Stimulated activated CD4-positive, alpha-beta T cell treated with anti-CD3 and anti-CD28 coated beads, Interleukin-1b, Interleukin-23, amount 100 ng/mL, for 1 hour (primary cell): ENCODE data around the gene SPATA24.
A peak's percentile ranks its signal among the peaks of the same experiment; 100 is the strongest.
"Not testable (repeated sequence)": the region's sequence is repeated elsewhere in the genome, so short reads cannot be mapped to it uniquely, and the experiment has no call there.

Source experiments
- DNase-seq, 2 donors: peaks; one replicate each; pipeline ENCODE4 v3.0.0-alpha.2; 2020; ENCODE audit warnings: low read depth in 2 of 2

The SPATA24 gene, protein sequence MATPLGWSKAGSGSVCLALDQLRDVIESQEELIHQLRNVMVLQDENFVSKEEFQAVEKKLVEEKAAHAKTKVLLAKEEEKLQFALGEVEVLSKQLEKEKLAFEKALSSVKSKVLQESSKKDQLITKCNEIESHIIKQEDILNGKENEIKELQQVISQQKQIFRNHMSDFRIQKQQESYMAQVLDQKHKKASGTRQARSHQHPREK

DNA sequence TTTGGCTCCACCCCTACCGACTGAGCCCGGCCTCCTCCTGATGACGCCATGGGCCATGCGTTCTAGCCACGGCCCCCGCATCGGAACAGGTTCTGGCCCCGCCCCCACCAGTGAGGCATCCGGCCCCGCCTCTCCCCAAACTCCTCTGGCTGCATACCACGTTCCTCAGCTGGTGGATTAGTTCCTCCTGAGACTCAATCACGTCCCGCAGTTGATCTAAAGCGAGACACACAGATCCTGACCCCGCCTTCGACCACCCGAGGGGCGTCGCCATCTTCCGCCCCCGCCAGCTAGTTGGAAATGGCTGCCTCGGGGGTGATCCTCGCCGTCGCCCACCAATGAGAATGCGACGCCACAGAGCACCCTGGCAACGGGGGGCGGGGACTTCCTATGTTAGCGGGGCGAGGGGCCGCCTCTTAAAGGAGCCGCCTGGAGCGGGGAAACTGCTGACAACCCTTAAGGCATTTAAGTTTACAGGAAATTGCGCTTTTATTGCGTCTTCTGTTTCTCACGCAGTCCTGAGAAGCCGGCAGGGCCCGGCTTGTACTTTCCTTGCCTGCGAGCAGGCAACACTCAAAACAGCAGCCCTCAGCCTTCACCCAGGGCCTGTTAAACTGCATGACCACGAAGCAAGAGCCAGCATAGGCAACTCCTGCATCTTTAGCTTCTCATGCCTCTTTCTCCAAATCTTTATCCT lies at the start of gene SPATA24:
Gene SPATA24 (minus strand): TSS at position 303 of the 697 bp plus-strand sequence. CDS start 29 bp downstream, at position 274.
- peak; percentile 90 to 94 for DNase-seq

DNA sequence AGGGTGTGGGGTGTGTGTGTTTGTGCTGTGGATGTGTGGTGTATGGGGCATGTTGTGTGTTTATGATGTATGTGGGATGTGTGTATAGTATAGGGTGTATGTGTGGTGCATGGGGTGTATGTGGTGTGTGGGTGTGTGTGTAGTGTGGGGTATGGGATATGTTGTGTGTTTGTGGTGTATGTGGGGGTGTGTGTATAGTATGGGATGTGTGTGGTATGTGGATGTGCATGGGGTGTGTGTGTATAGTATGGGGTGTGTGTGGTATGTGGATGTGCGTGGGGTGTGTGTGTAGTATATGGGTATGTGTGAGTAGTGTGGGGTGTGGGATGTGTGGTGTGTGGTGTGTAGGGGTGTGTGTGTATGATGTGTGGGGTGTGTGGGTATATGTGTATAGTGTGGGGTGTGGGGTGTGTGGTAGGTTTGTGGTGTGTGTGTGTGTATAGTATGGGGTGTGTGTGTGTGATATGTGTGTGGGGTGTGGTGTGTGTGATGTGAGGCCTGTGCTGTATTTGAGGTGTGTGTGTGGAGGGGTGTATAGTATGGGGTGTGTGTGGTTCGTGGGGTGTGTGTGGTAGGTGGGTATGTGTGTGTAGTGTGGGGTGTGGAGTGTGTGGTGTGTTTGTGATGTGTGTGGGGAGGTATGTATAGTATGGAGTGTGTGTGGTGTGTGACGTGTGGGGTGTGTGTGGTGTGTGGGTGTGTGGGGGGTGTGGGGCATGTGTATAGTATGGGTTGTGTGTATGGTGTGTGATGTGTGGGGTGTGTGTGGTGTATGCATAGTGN lies 48.2 kb upstream of the SPATA24 start:
- DNase-seq, result no peak

DNA sequence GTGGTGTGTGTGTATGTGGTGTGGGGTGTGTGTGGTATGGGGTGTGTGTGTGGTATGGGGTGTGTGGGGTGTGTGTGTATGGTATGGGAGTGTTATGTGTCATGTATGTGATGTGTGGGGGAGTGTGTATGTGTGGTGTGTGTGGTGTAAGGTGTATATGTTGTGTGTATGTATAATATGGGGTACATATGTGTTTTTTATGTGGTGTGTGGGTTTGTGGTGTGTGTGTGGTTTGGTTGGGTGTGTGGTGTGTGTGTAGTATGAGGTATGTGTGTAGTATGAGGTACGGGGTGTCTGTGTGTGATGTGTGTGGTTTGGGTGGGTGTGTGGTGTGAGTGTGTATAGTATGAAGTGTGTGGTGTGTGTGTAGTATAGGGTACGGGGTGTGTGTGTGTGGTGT lies 47.3 kb upstream of the SPATA24 start:
- no peak for DNase-seq

DNA sequence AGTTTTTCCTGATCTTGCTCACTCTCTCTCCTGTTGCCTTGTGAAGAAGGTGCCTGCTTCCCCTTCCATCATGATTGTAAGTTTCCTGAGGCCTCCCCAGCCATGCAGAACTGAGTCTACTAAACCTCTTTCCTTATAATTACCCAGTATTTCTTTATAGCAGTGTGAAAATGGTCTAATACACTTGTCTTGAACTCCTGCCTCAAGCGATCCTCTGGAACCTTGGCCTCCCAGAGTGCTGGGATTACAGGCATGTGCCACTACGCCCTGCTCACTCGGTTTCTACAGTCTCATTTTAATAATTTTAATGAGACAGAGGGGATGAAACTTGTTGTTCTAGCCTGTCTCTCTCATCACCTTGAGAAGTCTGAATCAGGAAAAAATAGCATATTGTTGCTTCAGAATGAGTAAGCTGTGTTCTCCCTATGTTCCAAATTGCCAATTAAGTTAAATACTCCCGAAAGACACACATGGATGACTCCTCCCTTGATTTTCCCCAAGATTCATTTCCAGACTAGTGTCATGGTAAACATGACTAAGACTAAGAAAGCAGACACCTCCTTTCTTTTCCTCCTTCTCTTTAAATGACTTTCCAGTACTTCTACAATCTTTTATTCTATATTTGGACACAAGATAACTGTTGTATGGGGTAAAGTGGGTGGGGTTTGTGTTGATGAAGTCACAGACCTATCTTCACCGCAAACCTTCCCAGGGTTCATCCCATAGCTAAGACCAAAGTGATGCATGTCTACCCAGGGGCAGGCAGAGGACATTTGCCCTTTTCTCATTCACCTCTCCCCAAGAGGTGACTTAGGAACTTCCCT lies 43.3 kb upstream of the SPATA24 start:
- no peak for DNase-seq

DNA sequence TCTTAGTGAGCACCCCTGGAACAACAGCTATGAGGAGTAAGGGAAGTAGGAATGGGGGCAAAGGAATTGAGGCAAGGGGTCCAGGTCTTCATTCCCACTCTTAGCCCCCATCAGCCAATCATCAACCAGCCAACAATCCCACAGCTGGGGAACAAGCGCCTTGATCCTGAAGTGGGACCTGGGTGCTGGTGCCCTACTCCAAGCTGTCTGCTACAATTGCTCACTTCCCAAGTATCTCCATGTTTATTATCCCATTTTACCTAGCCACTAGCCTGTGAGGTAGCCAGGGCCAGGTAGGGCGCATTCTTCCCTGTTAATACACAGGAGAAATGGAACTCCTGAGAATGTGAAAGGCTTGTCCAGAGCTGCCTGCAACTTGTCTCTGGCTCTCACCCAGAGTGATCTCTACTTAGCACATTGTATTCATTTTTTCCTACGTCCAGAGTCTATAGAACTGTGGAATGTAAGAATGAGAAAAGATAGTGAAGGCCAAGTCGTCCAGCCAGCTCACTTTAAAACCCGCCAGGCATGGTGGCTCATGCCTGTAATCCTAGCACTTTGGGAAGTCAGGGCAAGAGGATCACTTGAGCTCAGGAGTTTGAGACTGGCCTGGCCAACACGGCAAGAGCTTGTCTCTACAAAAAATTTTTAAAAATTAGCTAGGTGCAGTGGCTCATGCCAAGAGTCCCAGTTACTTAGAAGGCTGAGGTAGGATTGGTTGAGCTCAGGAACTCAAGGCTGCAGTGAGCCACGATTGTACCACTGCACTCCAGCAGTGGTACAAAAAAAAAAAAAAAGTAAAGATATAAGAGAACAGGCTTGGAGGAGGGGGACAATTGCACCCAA lies 41.7 kb upstream of the SPATA24 start:
- DNase-seq, result no peak

DNA sequence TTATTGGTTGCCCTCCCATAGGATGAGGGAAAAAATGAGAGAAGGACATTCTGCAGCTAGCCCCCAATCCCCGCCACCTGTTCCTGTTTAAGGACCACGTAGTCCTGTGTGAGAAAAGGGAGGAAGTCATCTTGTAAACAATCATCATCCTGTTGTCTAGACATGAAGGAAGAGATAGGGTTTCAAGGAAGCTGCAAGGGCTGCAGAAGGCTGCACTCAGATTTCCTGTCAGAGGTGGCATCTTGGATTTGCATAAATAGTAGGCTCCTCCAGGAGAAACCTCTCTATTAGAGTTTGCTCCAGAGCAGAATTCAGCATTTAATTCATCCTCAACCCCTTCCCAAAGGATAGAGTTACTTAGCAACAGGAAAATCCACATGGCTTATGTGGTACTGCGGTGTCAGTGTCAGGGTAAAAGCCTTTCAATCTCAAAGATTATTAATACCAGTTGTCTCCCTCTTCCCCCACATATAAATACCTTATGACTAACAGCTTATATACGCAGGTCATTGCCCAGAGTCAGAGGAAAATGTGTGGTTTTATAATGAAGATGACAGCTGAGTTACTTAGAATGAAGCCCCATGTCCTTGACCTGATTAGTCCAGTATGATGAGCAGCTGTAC lies 40.1 kb upstream of the SPATA24 start:
- DNase-seq, result no peak

DNA sequence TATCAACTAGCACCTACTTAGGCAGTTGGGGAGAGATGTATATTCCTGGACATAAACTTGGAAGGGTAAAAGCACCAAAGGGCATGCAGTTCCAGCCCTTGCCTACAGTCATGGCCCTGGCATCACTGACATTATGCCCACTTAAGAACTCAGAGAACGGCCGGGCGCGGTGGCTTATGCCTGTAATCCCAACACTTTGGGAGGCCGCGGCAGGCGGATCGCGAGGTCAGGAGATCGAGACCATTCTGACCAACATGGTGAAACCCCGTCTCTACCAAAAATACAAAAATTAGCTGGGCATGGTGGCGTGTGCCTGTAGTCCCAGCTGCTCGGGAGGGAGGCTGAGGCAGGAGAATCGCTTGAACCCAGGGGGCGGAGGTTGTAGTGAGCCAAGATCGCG lies 36.5 kb upstream of the SPATA24 start:
- DNase-seq, result not testable (repeated sequence)

DNA sequence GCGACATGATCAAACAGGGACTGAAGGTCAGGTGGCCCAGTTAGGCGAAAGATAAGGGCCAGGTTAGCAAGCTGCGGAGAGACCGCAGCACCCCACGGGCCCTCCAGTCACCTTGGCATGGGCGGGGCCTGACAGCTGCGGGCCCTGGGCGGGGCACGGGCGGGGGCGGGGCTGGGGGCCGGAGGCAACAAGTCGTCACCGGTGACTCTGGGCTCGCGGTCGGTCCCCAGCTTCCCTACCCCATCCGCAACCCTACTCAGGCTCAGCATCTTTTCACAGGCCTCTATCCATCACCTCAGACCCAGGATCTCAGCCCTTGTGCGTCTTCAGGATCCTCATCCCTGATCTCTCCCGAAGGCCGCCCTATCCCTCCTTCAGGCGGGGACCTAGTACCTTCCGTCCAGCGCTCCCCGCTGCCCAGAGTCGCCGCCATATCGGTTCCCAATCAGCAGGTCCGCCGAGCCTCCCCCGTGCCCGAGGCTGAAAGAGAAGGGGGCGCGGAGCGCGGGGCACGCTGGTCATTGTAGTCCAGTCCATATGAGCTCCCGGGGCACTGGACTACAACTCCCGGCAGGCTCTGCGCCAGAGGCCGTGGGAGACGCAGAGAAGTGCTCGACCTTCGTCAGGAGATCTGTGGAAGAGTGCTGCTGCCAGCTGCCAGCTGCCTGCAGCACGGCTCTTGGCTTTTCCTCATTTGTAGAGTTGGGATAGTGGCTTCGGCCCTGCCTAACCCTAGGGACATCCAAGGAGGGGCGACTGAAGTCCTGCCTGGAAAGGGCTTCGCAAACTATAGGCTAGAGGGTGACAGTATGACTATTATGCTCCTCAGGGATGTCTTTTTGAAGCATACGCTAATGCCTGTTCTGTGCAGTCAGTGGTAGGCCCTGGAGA lies 35.4 kb upstream of the SPATA24 start, which contains the start of gene DNAJC18:
Gene DNAJC18 (minus strand): TSS at position 513 of the 891 bp plus-strand sequence. CDS start 80 bp downstream, at position 433.
- DNase-seq, result peak; percentile 66 to 80

DNA sequence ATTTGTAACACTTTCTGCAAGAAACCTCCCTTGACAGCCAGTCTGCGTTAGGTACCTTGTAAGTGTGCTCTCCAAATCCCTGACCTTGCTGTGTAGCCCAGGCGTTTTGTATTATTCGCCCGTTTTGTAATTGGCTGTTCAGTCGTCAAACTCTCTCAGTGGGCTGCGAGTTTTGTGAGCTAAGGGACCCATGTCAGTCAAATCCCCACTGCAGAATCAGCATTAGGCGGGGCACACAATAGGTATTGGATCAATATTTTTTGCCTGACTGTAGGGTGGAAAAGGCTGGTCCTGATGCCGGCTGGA lies 34.8 kb upstream of the SPATA24 start:
- DNase-seq, result no peak

DNA sequence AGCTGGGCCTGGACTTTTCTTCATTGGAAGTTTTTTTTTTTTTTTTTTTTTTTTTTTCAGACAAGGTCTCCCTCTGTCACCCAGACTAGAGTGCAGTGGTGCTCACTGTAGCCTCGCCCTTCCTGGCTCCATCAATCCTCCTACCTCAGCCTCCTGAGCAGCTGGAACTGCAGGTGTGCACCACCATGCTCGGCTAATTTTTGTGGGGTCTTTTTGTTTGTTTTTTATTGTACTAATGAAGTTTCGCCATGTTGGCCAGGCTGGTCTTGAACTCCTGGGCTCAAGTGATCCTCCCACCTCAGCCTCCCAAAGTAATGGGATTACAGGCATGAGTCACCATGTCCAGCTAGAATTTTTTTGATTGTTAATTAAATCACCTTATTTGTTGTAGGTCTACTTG lies 31.8 kb upstream of the SPATA24 start:
- DNase-seq, result no peak

DNA sequence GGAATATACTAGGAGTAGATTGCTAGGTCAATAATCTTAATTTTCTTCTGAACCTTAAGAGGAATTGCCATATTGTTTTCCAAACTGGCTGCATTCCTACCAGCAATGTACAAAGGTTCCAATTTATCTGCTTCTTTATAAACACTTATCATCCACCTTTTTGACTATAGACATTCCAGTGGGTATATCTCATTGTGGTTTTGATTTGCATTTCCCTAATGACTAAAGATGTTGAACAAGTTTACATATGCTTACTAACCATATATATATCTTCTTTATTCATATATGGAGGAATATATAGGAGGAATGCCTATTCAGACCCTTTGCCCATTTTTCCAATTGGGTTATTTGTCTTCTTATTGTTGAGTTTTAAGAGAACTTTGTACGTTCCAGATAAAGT lies 27.8 kb upstream of the SPATA24 start:
- no peak for DNase-seq

DNA sequence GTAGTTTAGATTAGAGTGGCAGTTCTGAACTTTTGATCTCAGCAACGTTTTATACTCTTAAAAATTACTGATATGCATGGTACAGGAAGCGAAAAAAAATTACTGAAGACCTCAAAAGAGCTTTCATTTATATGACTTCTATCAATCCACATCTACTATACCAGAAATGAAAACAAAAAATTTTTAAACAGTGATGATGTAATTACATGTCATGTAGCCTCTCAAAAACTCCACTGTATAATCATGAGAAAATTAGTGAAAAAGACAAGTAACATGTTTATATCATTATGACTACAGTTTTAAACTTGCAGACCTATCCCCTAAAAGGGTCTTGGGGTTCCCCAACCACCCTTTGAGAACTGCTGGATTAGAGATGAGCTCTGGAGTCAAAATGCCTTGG lies 26.1 kb upstream of the SPATA24 start:
- no peak for DNase-seq

DNA sequence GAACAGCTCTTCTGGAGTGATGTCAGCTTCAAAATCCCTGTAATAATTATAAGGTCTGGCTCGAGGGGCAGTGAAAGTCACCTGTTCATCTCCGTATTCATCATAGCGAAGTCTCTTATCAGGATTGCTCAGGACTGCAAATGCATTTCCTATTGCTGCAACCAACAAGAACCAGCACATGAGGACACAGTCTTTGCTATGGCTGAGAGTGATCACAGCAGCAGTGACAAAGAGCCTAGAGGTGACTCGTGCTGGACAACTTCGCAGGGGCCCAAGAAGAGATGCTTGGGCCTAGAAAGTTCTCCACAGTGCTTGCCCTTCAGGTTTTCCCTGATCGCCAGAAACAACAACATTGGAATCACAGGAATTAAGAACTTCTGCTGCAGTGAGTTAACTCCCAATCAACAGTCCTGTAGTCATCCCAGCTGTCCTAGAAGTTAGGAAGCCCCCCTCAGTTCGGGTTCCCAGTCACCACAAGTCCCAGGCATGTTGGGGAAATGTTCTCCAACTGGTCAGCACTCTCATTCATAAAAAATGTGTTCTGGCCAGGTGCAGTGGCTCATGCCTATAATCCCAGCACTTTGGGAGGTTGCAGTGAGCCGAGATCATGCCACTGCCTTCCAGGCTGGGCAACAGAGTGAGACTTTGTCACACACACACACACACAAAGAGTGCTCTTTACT lies 22.5 kb upstream of the SPATA24 start:
- no peak for DNase-seq

DNA sequence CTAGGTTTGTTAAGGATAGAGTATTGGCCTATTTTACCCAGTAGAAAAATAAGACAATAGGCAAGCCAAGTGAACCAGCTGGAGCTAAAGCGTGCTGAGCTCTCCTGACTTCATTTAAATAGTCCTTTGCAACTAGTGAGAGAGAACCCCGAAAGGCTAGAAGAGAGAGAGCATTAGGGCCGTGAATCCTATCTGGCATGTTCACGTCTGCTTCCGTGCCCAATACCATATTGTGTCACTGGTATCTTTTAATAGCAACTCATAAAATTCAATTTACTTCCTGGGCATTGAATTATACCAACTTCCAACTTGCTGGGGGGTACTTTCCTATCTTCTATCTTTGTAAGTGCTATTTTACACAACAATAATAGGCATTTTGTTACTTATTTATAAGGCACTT lies 21.6 kb upstream of the SPATA24 start:
- DNase-seq, result no peak

DNA sequence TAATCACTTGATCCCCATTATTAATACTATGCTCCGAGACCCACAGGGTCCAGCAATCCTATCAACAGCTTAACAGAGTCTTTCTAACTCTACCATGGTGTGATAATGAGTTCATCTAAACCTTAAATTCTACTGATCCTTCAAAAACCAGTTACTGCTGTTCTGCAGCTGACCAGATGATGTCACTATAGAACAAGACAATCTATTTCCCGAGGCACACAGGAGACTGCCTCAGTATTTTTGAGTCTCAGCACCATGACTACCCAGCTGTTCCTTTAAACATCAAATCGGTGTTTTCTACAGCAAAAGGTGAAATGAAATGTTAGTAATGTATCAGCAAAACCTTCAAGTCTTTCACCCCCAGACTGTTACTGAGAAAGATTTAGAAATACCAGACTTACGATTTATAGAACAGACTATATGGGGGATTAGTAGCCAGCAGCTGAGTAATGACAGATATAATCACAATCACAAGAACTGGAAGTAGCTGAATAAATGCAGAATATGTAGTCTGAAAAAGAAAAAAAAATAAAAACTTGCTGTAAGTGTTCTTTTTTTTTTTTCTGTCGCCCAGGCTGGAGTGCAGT lies 18.5 kb upstream of the SPATA24 start:
- peak in 1 of 2 donors; percentile 35 for DNase-seq

DNA sequence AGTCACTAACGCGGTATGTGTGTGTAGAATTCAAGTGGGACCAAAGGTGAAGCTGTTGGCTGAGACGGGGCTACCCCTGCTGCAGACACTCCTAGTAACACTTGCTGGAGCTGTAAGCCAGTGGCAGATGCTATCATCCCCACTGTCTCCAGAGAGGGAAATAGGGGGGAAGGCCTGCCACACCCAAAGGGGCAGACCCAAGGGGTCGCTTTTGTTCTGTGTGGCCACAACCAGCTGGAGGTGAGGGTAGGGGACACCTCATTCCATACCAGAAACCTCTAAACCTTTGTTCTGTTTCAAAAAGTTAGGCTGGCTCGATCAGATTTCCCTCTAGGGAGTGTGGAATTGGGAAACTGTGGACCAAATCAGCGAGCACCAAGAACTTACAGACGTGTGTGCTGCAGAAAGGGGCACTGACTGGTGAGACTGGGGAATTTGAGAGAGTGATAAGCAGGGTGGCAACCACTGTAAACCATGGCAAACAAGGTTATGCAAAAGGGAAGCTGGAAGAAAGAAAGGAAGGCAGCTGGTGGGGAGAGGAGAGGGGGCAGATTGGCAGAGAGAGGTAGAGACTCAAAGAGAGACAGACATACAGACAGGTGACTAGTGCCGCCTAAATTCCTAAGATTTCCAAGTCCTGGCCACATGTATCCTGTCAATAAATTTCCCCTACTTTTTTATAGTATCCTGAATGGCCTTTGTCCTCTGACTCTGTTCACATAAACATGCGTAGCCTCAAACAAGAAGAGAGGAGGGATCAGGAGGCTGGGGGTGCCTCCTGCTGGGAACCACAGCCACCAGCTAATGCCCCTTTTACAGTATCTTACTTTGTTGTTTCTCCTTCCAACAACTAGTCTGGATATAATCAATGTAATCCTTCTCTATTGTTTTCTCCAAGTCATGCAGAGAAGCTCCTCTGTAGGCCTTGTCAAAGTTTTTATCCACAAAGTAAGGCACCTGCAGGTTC lies 15.6 kb upstream of the SPATA24 start:
- no peak for DNase-seq

DNA sequence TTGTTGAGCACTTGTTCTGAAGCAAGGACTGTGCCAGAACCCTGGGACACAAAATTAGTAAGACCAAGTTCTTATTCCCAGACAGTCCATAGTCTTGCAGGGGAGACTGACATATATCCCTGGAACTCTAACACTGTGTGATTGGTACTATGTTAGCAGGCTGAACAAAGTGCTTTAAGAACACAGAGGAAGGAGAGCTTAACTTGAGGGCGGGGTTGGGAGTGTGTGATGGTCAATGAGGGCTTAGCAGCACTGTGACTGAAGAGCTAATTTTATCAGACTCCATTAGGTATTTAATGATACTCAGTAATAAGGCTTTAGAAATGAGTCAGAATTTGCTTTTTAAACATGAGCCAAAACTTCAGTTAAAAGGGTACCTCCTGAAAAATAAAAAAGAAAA lies 14.9 kb upstream of the SPATA24 start:
- DNase-seq, result no peak
